PFSK-1 (cell line): Measurements from ENCODE around the gene DUSP6.

ENCODE experiments used
- POLR2AphosphoS5 ChIP-seq: IDR thresholded peaks from 2 replicates; pipeline ENCODE4 v1.6.1; 2012; ENCODE audit warnings: low read depth, mild to moderate bottlenecking, control low read depth, low read length, moderate library complexity
- SIN3A ChIP-seq: IDR thresholded peaks from 2 replicates; pipeline ENCODE4 v1.6.1; 2012; ENCODE audit warnings: mild to moderate bottlenecking, low read length, moderate library complexity, borderline replicate concordance; ENCODE audit not compliant: insufficient read depth
- TAF1 ChIP-seq: IDR thresholded peaks from 2 replicates; pipeline ENCODE4 v1.6.1; 2012; ENCODE audit warnings: low read length, control low read depth, borderline replicate concordance; ENCODE audit not compliant: insufficient read depth

GRCh38 chr12:89353823-89354611 lies 1.7 kb upstream of the DUSP6 start:
- TF ChIP-seq TAF1: no peak
- TF ChIP-seq SIN3A: no peak
- no peak for TF ChIP-seq POLR2AphosphoS5
